Stimulated activated CD4-positive, alpha-beta T cell treated with anti-CD3 and anti-CD28 coated beads, Interleukin-1b, Interleukin-23, amount 100 ng/mL, for 1 hour (primary cell): Measurements from ENCODE around the gene ANKLE1.
"Not testable (repeated sequence)": the region's sequence is repeated elsewhere in the genome, so short reads cannot be mapped to it uniquely, and the experiment has no call there.

Experiments used
- DNase-seq, 2 donors: peaks; one replicate each; pipeline ENCODE4 v3.0.0-alpha.2; 2020; ENCODE audit warnings: low read depth in 2 of 2

Gene ANKLE1

GRCh38 chr19:17246681-17247425, 34.8 kb upstream of the ANKLE1 start:
- no peak for DNase-seq

- no peak for DNase-seq
These were observed 33.5 kb upstream of the ANKLE1 start for GRCh38 chr19:17248011-17248776.

GRCh38 chr19:17249887-17250548, 31.7 kb upstream of the ANKLE1 start:
- DNase-seq: no peak

GRCh38 chr19:17254636-17255035, 27.1 kb upstream of the ANKLE1 start:
- DNase-seq: no peak

GRCh38 chr19:17255150-17255621, 26.5 kb upstream of the ANKLE1 start:
- DNase-seq: no peak

- no peak for DNase-seq
These were observed 25.6 kb upstream of the ANKLE1 start for GRCh38 chr19:17256130-17256529.

GRCh38 chr19:17259118-17259780, 22.5 kb upstream of the ANKLE1 start:
- no peak for DNase-seq

- no peak for DNase-seq
These were observed 21.8 kb upstream of the ANKLE1 start for GRCh38 chr19:17259934-17260333.

- DNase-seq: peak; percentile 83 to 87
These were observed 20.8 kb upstream of the ANKLE1 start for GRCh38 chr19:17260842-17261325.

GRCh38 chr19:17262557-17262956, 19.1 kb upstream of the ANKLE1 start:
- no peak for DNase-seq

GRCh38 chr19:17263712-17264640, 17.7 kb upstream of the ANKLE1 start:
- DNase-seq: no peak

GRCh38 chr19:17264641-17264979, 17.1 kb upstream of the ANKLE1 start, which contains the start of gene USHBP1:
Gene USHBP1, minus strand, starts transcription at chr19:17264745. Its CDS starts 446 bp downstream, at chr19:17264299.
- no peak for DNase-seq

- DNase-seq: no peak
These were observed 15.7 kb upstream of the ANKLE1 start for GRCh38 chr19:17266026-17266425.

- DNase-seq: no peak
These were observed 15.1 kb upstream of the ANKLE1 start for GRCh38 chr19:17266589-17266974.

GRCh38 chr19:17266975-17267788, 14.5 kb upstream of the ANKLE1 start, which contains the start of gene BABAM1:
Gene BABAM1, plus strand, starts transcription at chr19:17267443. Its CDS starts 1,364 bp downstream, at chr19:17268807.
- peak; percentile 83 to 88 for DNase-seq

GRCh38 chr19:17268754-17269153, 12.9 kb upstream of the ANKLE1 start:
- no peak for DNase-seq

GRCh38 chr19:17274892-17275291, 6.8 kb upstream of the ANKLE1 start:
- DNase-seq: not testable (repeated sequence)

- DNase-seq: no peak
These were observed 6.1 kb upstream of the ANKLE1 start for GRCh38 chr19:17275441-17276175.

- DNase-seq: no peak
These were observed 2.3 kb upstream of the ANKLE1 start for GRCh38 chr19:17279436-17279835.
